Daoy (cell line): Measurements from ENCODE around the gene TYW1B. TPM values are rescaled to one million over a fixed set of nuclear protein-coding genes. Genes with fewer than 3 reads are reported as not detected.
"Not testable (repeated sequence)": the region's sequence is repeated elsewhere in the genome, so short reads cannot be mapped to it uniquely, and the experiment has no call there.

Experiments
- DNase-seq: peaks from one replicate; pipeline ENCODE4 v3.0.0-alpha.2; 2015; ENCODE audit warnings: low read depth
- total RNA-seq: library from RNA; depleted of rRNA; stranded (reverse); fragments of >200 nt; shearing (Covaris generic); gene quantifications from 2 replicates; pipeline ENCODE4 v1.2.3, GENCODE V29; 2014

Gene TYW1B
- total RNA-seq, 1 experiment from 2014 or later: 4.5 TPM

- DNase-seq: not testable (repeated sequence)
Measured at GRCh38 chr7:72696643-72697042, 131.4 kb downstream of the TYW1B start.

DNA sequence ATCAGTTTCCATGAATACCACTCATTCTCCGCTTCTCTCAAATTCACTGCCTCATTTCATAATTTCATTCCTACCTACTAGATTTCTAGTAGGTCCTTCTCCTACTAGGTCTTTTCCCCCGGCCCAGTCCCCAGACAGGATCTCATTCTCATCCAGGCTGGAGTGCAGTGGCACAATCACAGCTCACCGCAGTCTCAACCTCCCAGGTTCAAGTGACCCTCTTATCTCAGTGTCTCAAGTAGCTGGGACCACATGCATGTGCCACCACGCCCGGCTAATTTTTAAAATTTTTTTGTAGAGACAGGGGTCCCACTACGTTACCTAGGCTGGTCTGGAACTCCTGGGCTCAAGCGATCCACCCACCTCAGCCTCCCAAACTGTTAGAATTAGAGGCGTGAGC, 132.5 kb downstream of the TYW1B start:
- DNase-seq: not testable (repeated sequence)

- DNase-seq: not testable (repeated sequence)
Measured at GRCh38 chr7:72691442-72691841, 136.6 kb downstream of the TYW1B start.

DNA sequence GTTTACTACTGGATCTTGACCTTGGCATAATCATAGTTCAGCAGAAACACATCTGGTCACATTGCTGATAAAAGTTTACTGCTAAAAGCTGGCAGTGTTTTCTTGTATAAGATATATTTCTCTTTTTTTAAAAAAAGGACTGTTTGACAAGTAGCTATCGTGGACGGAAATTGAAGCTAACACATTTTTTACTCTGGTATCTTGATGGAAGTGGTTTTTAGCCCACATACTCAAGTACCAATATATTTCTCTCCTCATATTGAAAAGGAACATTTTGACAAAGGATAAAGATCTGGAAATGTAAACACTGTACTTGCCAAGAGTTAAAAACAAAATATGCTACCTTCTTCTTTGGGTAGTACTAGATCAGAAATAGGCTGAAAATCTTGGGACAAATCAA, 137.8 kb downstream of the TYW1B start:
- not testable (repeated sequence) for DNase-seq

DNA sequence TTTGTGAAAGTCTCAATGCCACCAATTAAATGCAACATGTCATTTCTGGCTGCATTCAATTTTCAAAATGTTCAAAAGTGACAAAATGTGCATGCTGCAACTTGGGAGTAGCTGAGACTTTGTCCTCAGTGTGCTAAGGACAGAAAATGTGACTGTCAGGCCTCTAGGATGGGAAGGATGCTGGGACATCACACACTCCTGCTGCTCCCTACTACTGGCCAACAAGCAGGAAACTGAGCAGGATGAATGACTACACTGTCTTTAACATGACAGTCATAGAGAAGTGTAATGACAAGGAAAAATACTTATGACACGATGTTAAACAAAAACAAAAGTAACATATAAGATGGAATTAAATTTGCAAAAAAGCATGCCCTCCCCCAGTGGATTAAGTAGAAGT, 138.7 kb downstream of the TYW1B start:
- DNase-seq: not testable (repeated sequence)

DNA sequence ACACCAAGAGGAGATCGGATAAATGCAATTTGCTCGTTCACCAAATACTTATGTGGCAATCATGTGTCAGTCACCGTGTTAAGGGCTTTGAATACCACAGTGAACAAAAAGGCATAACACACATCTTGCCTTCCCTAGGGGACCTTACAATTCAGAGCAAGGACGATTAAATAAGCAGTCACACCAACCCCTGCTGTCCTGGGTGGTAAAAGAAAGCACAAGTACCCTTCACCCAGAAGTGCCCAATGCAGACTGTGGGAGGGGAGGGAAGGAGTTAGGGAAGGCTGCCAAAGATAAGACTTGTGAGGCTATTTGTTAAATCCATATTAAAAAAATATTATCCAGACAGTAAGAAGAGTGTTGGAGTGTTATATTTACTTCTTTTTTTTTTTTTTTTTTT, 146.8 kb downstream of the TYW1B start:
- peak; percentile 53 for DNase-seq

DNA sequence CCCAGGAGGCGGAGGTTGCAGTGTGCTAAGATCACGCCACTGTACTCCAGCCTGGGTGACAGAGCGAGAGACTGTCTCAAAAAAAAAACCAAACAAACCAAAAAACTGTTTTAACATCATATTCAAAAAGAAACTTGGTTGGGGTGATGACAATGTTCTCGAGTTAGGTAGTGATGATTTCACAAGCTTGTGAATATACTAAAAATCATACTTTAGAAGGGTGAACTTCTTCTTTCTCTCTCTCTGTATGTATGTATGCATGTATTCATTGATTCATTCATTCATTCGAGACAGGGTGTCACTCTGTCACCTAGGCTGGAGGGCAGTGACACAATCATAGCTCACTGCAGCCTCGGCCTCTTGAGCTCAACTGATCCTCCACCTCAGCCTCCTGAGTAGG, 151.1 kb downstream of the TYW1B start:
- not testable (repeated sequence) for DNase-seq

DNA sequence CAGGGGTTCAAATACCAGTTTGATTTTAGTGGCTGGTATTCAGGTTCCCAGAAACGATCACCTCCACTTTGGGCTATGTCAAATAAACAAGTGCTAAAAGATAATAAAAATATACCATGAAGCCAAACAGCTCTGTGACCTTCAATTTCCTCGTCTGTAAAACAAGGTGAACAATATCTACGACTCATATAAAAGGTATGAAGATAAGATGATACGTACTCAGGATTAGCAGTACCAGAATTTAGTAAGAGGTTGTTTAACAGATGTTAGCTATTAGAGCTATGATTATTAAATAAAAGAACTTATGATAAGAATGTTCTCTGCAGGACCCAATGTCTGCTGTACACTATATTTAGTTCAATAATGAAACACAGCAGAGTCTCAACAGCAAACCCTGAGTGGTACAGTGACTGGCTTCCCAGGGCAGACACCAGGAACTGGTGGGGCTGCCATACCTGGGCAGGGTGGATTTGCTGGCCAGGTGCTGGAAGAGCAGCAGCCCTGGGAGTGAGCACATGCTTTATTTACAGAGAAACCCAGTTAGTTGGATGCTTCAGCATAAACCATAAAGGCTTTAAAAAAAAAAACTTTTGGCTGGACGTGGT, 151.8 kb downstream of the TYW1B start:
- not testable (repeated sequence) for DNase-seq

DNA sequence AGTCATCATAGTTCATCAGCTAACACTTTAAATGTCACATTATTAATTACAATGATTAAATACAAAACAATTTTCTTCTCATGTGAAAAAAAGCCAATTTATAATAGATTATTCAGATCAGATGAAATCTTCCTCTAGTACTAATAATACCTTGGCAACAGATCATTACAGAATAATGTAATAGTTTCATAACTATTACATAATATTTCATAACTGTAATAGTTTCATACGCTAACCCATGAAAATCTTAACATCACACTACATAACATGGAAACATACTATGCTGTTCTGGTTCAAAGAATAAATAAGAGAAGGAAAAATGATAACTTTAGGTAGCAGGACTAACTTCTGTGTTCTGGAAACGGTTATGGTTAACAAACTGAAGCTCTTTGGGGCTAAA, 152.3 kb downstream of the TYW1B start:
- DNase-seq: not testable (repeated sequence)

DNA sequence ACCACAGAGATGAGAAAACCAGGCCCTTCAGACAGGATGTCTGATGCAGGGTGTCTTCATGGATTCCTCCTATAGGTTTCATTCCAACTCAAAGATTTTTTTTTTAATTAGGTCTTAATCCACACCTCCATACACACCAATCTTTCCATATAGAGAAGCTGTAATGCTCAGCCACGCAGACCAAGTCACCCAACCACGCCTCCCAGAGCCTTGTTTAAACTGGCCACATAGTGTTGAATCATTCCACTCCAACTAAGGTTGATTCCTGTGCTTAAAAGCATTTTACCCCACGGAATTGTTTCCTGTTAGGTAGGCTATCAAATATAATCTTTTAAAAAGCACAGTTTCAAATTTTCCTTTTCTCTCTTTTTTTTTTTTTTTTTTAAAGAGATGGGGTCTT, 153.6 kb downstream of the TYW1B start:
- peak; percentile 52 for DNase-seq

DNA sequence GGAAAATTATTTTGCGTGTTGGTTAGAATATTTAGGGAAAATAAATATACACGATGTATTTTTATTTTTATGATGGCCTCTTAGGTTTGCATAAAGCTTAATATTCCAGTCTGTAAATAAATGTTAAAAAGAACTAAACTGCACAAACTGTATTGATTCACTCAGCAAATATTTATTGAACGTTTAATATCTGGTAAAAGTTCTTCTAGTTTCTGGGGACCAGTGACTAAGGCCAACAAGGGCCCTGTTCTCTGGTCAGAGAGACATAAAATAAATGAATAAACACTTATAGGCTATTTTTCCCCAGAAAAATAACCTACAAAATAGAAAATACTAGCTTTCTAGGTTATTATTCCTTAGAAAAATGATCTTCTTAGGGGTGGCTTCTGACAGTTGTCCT, 157.2 kb downstream of the TYW1B start:
- DNase-seq: not testable (repeated sequence)

DNA sequence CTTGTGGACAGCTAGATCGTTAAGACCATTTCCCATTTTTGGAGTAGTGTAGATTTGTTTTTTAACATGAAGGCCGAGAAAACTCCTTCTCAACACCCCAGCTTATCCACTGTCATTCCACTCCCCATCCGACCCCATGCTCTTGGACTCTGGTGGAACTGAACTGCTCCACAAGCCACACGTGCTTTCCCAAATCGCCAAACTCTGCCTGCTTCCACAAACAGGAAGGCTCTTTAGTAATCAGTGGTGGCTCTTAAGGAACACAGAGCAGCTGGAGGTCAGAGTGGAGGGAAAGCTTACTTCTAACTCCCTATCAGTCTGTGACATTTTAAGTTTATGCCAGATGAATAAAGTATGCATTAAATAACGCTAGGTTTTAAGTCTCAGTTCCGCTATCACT, 159.6 kb downstream of the TYW1B start:
- not testable (repeated sequence) for DNase-seq

GRCh38 chr7:72667049-72667448, 161.0 kb downstream of the TYW1B start:
- DNase-seq: not testable (repeated sequence)

GRCh38 chr7:72648574-72648973, 179.4 kb downstream of the TYW1B start:
- not testable (repeated sequence) for DNase-seq

GRCh38 chr7:72643708-72644107, 184.3 kb downstream of the TYW1B start:
- DNase-seq: not testable (repeated sequence)

GRCh38 chr7:72641485-72642248, 186.3 kb downstream of the TYW1B start:
- not testable (repeated sequence) for DNase-seq

DNA sequence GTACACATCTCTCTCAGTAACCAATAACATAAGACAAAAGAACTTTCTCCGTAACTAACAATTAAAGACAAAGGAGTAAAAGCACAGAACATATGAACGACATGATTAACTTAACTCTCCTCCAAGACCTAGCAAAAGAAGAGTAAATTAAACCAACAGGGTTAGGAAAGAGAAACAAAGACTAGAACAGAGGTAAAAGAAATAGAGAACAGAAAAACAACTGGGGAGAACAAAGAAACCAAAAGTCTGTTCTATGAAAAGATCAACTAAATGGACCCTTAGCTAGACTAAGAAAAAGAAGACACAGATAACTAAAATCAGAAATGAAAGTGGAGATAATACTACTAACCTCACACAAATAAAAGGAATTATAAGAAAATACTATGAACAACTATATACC, 187.3 kb downstream of the TYW1B start:
- not testable (repeated sequence) for DNase-seq

GRCh38 chr7:72635273-72635908, 192.6 kb downstream of the TYW1B start:
- DNase-seq: not testable (repeated sequence)

GRCh38 chr7:72632765-72633292, 195.2 kb downstream of the TYW1B start:
- not testable (repeated sequence) for DNase-seq

DNA sequence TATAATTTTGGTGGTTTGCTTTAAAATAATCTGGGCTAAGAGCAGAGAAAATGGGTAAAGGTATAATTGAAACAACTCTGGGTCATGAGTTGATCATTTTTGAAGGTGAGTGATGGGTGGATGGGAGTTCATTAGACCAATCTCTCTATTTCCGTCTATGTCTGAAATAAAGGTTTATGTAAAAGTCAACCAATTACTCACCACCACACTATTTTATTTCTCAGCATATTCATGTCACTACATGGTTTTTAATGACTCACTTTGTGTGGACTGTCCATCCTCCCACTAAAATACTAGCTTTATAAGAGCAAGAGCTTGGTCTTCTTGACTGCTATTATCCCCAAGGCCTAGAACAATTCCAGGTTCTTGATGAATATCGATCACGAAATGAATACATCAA, 199.6 kb downstream of the TYW1B start:
- not testable (repeated sequence) for DNase-seq

- not testable (repeated sequence) for DNase-seq
Measured at GRCh38 chr7:72626428-72627011, 201.5 kb downstream of the TYW1B start.
